IPS DF 6.9 (cell line): ENCODE results near the gene RFX1.
"Not testable (repeated sequence)": the region's sequence is repeated elsewhere in the genome, so short reads cannot be mapped to it uniquely, and the experiment has no call there.

Experiments
- DNase-seq: peaks from one replicate; pipeline ENCODE4 v3.0.0-alpha.2; 2013; ENCODE audit warnings: low read depth, low spot score
- H3K27ac ChIP-seq: one replicate; pipeline ENCODE4 v1.5.1; 2013; ENCODE audit warnings: low read length, control low read depth
- H3K27me3 ChIP-seq: 2 replicates; pipeline ENCODE4 v1.6.1; 2013; ENCODE audit warnings: mild to moderate bottlenecking, low read length; ENCODE audit not compliant: control insufficient read depth, insufficient read depth
- H3K36me3 ChIP-seq: 2 replicates; pipeline ENCODE4 v1.6.1; 2013; ENCODE audit warnings: low read length; ENCODE audit not compliant: control insufficient read depth, insufficient read depth
- H3K4me1 ChIP-seq: 2 replicates; pipeline ENCODE4 v1.6.1; 2013; ENCODE audit warnings: low read length; ENCODE audit not compliant: control insufficient read depth, insufficient read depth
- H3K4me3 ChIP-seq: 2 replicates; pipeline ENCODE4 v1.5.1; 2013; ENCODE audit warnings: mild to moderate bottlenecking, low read length
- H3K9me3 ChIP-seq: 2 replicates; pipeline ENCODE4 v1.6.1; 2013; ENCODE audit warnings: low read length, inconsistent platforms; ENCODE audit not compliant: control insufficient read depth, insufficient read depth
- WGBS: extraction: QIAGEN DNeasy Blood & Tissue Kit; methylation state at CpG from one replicate; pipeline ENCODE4 v1.1.7; 2013; ENCODE audit warnings: mixed read lengths, missing lambda C conversion rate; ENCODE audit not compliant: insufficient read length, insufficient coverage; 5-methylcytosine and 5-hydroxymethylcytosine counted together

The RFX1 gene

DNA sequence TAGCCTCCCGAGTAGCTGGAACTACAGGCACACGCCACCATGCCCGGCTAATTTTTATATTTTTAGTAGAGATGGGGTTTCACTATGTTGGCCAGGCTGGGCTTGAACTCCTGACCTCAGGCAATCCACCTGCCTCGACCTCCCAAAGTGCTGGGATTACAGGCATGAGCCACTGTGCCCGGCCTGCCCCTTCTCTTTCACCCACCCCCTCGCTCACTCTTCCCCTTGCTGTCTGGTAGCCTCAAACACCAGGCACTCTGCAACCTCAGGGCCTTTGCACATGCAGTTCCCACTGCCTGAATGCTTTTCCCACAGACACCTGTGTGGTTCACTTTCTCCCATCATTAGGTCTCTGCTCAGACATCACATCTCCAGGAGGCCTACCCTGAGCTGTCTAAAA, 84.0 kb downstream of the RFX1 start:
- H3K27me3 ChIP-seq, DNase-seq, H3K4me1 ChIP-seq, H3K9me3 ChIP-seq, H3K4me3 ChIP-seq, H3K27ac ChIP-seq: not testable (repeated sequence)
- WGBS = no CpG with 5 or more reads among the region's 6 CpGs
- H3K36me3 ChIP-seq = peaks cover 20% of the 10 kb centered on the region

DNA sequence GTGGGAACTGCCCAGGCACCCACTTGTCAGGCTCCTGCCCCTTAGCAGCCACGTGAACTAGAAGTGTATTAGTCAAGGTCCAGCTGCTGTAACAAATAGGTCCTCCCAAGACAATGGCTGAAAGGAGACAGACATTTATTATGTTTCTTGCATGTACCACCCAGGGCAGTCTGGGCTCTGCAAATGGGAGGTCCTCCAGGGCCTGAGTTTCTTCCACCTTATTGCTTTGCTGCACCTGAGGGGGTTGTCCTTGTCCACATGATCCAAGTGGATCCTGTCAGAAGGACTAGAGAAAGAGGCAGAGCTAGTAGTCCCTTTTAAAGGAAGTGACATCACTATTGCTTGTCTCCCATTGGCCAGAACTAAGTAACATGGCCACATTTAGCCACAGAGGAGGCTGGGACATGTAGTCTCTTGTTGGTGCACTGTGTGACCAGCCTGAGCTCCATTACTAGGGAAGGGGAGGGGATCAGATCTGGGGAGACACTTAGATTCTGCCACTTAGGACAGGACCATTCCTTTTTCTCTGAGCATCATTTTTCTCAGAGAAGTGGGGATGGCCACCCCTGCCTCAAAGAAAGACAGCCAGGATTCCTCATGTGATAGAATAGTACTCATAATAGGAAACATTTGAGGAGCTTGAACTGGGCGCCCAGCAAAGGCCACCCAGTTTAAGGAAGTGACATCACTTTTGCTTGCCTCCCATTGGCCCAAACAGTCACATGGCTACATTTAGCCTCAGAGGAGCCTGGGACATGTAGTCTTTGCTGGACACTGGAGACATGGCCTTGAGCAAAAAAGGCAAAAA, 85.0 kb downstream of the RFX1 start:
- Histone ChIP-seq H3K27ac (no peak overlapping the region), H3K27me3 (no peaks in the 10 kb centered on the region), H3K4me1 (no peaks in the 10 kb centered on the region; the same call in 1 of the 2 replicates), H3K36me3 (peaks cover 16% of the 10 kb centered on the region), H3K9me3 (no peaks in the 10 kb centered on the region; the same call in 1 of the 2 replicates), H3K4me3 (no peak overlapping the region)
- no peak for DNase-seq
- no CpG with 5 or more reads among the region's 2 CpGs for WGBS

DNA sequence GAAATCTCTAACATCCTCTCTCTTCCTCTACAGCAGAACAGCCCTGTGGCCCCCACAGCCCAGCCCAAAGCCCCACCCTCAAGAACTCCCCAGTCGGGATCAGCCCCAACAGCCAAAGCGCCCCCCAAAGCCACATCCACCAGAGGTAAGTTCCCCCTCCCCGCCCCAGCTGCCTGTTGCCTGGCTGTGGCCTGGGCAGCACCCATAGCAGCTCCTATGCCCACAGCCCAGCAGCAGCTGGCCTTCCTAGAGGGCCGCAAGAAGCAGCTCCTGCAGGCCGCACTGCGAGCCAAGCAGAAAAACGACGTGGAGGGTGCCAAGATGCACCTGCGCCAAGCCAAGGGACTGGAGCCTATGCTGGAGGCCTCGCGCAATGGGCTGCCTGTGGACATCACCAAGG, 85.6 kb downstream of the RFX1 start:
- Histone ChIP-seq H3K4me3 (no peak overlapping the region), H3K4me1 (no peaks in the 10 kb centered on the region; the same call in 1 of the 2 replicates), H3K36me3 (peaks cover 16% of the 10 kb centered on the region), H3K27ac (no peak overlapping the region), H3K9me3 (no peaks in the 10 kb centered on the region; the same call in 1 of the 2 replicates), H3K27me3 (no peaks in the 10 kb centered on the region)
- WGBS = no CpG with 5 or more reads among the region's 11 CpGs
- no peak for DNase-seq

DNA sequence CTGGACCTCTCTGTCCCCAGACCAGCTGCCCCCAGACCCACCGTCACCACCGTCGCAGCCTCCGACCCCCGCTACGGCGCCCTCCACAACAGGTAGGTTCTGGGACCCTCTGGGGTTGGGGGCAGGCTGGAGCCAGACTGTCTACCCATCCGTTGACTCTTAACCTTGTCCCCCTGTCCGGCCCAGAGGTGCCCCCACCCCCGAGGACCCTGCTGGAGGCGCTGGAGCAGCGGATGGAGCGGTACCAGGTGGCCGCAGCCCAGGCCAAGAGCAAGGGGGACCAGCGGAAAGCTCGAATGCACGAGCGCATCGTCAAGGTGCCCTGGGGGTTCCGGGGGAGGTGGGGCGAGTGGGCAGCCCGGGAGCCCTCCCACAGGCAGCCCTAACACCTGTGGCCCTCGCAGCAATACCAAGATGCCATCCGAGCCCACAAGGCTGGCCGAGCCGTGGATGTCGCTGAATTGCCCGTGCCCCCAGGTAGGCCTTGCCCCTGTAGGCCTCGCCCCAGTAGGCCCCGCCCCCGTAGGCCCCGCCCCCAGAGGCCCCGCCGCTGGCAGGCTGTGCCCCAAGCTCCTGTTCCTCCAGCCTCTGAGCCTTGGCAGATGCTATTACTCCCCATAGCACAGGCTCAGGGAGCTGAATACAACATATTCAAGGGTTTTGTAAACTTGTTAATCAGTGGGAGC, 87.3 kb downstream of the RFX1 start:
- DNase-seq = no peak
- H3K27ac ChIP-seq = no peak overlapping the region
- H3K36me3 ChIP-seq = peaks cover 16% of the 10 kb centered on the region
- no peak overlapping the region for H3K4me3 ChIP-seq
- no peaks in the 10 kb centered on the region; the same call in 1 of the 2 replicates for H3K4me1 ChIP-seq
- no peaks in the 10 kb centered on the region; the same call in 1 of the 2 replicates for H3K9me3 ChIP-seq
- WGBS = no CpG with 5 or more reads among the region's 34 CpGs
- no peaks in the 10 kb centered on the region for H3K27me3 ChIP-seq

DNA sequence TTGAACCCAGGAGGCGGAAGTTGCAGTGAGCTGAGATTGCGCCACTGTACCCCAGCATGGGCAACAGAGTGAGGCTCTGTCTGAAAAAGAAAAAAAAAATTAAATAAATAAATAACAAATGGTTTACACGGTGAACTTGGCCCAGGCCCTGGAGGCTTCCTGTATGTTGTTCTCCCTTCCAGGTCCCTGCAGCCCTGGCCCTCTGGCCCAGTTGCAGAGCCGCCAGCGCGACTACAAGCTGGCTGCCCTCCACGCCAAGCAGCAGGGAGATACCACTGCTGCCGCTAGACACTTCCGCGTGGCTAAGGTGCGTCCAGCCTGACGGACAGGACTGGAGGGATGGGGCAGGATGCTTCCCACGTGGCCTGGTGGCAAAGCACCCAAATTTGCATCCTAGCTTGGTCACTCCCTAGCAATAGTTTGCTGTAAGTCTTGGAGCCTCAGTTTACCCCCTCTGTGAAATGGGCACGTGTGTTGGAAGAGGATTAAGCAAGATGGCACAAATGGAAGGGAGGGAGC, 88.2 kb downstream of the RFX1 start:
- Histone ChIP-seq H3K36me3 (peaks cover 18% of the 10 kb centered on the region), H3K27ac (no peak overlapping the region), H3K4me3 (no peak overlapping the region), H3K27me3 (no peaks in the 10 kb centered on the region), H3K9me3 (no peaks in the 10 kb centered on the region; the same call in 1 of the 2 replicates), H3K4me1 (no peaks in the 10 kb centered on the region; the same call in 1 of the 2 replicates)
- WGBS = no CpG with 5 or more reads among the region's 14 CpGs
- no peak for DNase-seq

DNA sequence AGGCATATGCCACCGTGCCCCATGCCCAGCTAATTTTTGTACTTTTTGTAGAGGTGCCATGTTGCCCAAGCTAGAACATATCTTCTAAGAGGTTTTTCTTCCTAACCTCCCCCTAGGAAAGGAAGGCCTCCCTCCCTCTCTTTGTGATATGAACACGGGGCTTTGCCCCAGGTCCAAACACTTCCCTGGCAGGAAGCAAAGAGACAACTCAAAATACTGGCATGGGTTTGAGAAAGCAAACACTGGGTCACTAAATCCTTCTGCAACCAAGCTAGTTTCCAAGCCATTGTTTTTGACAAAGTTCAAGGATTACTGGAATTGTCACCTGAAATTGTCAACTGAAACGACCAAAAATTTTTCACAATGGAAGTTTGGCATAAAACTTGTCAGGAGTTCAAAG, 91.3 kb downstream of the RFX1 start:
- DNase-seq = no peak
- Histone ChIP-seq H3K9me3 (no peaks in the 10 kb centered on the region), H3K36me3 (peaks cover 10% of the 10 kb centered on the region), H3K27ac (no peak overlapping the region), H3K4me3 (no peak overlapping the region), H3K27me3 (no peaks in the 10 kb centered on the region), H3K4me1 (no peaks in the 10 kb centered on the region; the same call in 1 of the 2 replicates)
- no CpG with 5 or more reads among the region's 3 CpGs for WGBS

- no CpG with 5 or more reads among the region's 17 CpGs for WGBS
- peaks cover 8% of the 10 kb centered on the region; the same call in 1 of the 2 replicates for H3K36me3 ChIP-seq
- DNase-seq = no peak
Observed at GRCh38 chr19:13913352-13913751, 92.8 kb downstream of the RFX1 start.

More at GRCh38 chr19:13913352-13913751, 92.8 kb downstream of the RFX1 start:
- H3K9me3 ChIP-seq = no peaks in the 10 kb centered on the region
- H3K27me3 ChIP-seq = no peaks in the 10 kb centered on the region
- no peaks in the 10 kb centered on the region; the same call in 1 of the 2 replicates for H3K4me1 ChIP-seq
- H3K27ac ChIP-seq = no peak overlapping the region
- H3K4me3 ChIP-seq = no peak overlapping the region
